Measurements from ENCODE around the gene MRPS11.

Gene MRPS11

GRCh38 chr15:88525418-88525817, 57.9 kb downstream of the MRPS11 start:
- Histone ChIP-seq H3K4me3 (ENCODE audit: low read length) (no peak overlapping the region), H3K27me3 (ENCODE audit: insufficient read depth, low read length) (no peaks in the 10 kb centered on the region), H3K27ac (ENCODE audit: low read length) (no peak overlapping the region), H3K9me3 (ENCODE audit: insufficient read depth, low read depth, low read length) (peaks cover 3% of the 10 kb centered on the region; the same call in 1 of the 2 replicates), H3K36me3 (ENCODE audit: insufficient read depth, low read depth, low read length) (peaks cover 38% of the 10 kb centered on the region), H3K4me1 (ENCODE audit: insufficient read depth, low read length) (no peaks in the 10 kb centered on the region), H3K9ac (ENCODE audit: low read depth, low read length) (no peak overlapping the region)

- Histone ChIP-seq H3K27me3 (ENCODE audit: insufficient read depth, low read length) (no peaks in the 10 kb centered on the region), H3K9ac (ENCODE audit: low read depth, low read length) (no peak overlapping the region), H3K27ac (ENCODE audit: low read length) (no peak overlapping the region), H3K4me1 (ENCODE audit: insufficient read depth, low read length) (no peaks in the 10 kb centered on the region), H3K4me3 (ENCODE audit: low read length) (no peak overlapping the region), H3K36me3 (ENCODE audit: insufficient read depth, low read depth, low read length) (peaks cover 47% of the 10 kb centered on the region), H3K9me3 (ENCODE audit: insufficient read depth, low read depth, low read length) (peaks cover 3% of the 10 kb centered on the region; the same call in 1 of the 2 replicates)
Measured at GRCh38 chr15:88526247-88526879, 58.9 kb downstream of the MRPS11 start.

GRCh38 chr15:88529021-88529630, 61.6 kb downstream of the MRPS11 start:
- Histone ChIP-seq H3K27ac (ENCODE audit: low read length) (no peak overlapping the region), H3K9ac (ENCODE audit: low read depth, low read length) (no peak overlapping the region), H3K4me1 (ENCODE audit: insufficient read depth, low read length) (no peaks in the 10 kb centered on the region), H3K27me3 (ENCODE audit: insufficient read depth, low read length) (no peaks in the 10 kb centered on the region), H3K9me3 (ENCODE audit: insufficient read depth, low read depth, low read length) (peaks cover 8% of the 10 kb centered on the region; the same call in 1 of the 2 replicates), H3K4me3 (ENCODE audit: low read length) (no peak overlapping the region), H3K36me3 (ENCODE audit: insufficient read depth, low read depth, low read length) (peaks cover 48% of the 10 kb centered on the region)
